ENCODE results near the gene CCDC17.

GRCh38 chr1:45669379-45669778 lies 45.5 kb upstream of the CCDC17 start:
- TF ChIP-seq HDAC6 (IDR thresholded peaks at IDR 0.05; ENCODE audit: low read depth, low read length) (no peak), EZH2 (IDR thresholded peaks at IDR 0.05; ENCODE audit: low read depth, low read length, severe bottlenecking) (no peak), CTCF (IDR thresholded peaks at IDR 0.05; ENCODE audit: control extremely low read depth in 1 of 3, insufficient read depth in 1 of 3, low read depth in 1 of 3, low read length in 3 of 3) (no peak), SAP30 (IDR thresholded peaks at IDR 0.05; ENCODE audit: insufficient read depth, insufficient replicate concordance, low read length) (no peak), NANOG (IDR thresholded peaks at IDR 0.05; ENCODE audit: insufficient read depth, low read depth, low read length, poor library complexity, severe bottlenecking) (no peak), POLR2A (IDR thresholded peaks at IDR 0.05; ENCODE audit: control extremely low read depth in 1 of 2, low read depth in 2 of 2, low read length in 2 of 2) (no peak)
